DND-41 (cell line): ENCODE data around the gene GNAO1.

Source experiments
- CTCF ChIP-seq: IDR thresholded peaks from 2 replicates; pipeline ENCODE4 v1.5.1; 2012; ENCODE audit warnings: borderline replicate concordance, low read length, moderate library complexity, mild to moderate bottlenecking; ENCODE audit not compliant: poor library complexity, severe bottlenecking; ENCODE audit errors: extremely low read depth
- EZH2 ChIP-seq: IDR thresholded peaks from 3 replicates; pipeline ENCODE4 v1.6.1; 2012; ENCODE audit warnings: borderline replicate concordance, low read depth, mild to moderate bottlenecking, moderate library complexity, low read length, inconsistent platforms; ENCODE audit not compliant: severe bottlenecking

DNA sequence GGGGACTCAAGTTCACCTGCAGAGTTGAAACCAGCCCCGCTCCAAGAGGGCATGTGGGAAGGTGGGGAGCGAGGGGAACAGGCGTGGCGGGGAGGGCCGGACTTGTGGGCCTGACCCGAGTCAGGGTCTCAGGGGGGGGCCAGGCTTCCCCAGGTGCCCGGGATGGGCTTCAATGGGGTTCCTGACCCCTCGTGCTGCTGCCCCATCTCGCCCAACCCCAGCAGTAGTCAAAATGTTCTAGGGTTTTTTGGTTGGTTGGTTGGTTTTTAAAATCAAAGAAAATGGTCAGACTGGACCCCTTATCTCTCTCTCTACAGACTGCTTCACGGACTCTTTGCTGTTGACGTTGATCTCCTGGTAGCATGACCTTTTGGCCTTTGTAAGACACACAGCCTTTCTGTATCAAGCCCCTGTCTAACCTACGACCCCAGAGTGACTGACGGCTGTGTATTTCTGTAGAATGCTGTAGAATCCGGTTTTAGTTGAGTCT is 164.5 kb downstream of the GNAO1 start:
- TF ChIP-seq CTCF (no peak), EZH2 (no peak)
